AG09309 (cell line): Measurements from ENCODE around the gene KISS1.

Source experiments
- DNase-seq: peaks from one replicate; pipeline ENCODE4 v3.0.0-alpha.2; 2010; ENCODE audit warnings: low read depth
- H3K4me3 ChIP-seq: 2 replicates; pipeline ENCODE4 v1.5.1; 2011; ENCODE audit warnings: mild to moderate bottlenecking, low read depth, low read length, moderate library complexity; ENCODE audit not compliant: control insufficient read depth
- TF ChIP-seq, protein P1 (sequence below): IDR thresholded peaks from 2 replicates; pipeline ENCODE4 v1.5.1; 2011; ENCODE audit warnings: mild to moderate bottlenecking, low read depth, low read length, inconsistent platforms; ENCODE audit not compliant: insufficient read depth, control insufficient read depth; ENCODE audit errors: missing control alignments

The KISS1 gene

GRCh38 chr1:204149107-204149506, 47.2 kb downstream of the KISS1 start:
- TF ChIP-seq, protein P1, sequence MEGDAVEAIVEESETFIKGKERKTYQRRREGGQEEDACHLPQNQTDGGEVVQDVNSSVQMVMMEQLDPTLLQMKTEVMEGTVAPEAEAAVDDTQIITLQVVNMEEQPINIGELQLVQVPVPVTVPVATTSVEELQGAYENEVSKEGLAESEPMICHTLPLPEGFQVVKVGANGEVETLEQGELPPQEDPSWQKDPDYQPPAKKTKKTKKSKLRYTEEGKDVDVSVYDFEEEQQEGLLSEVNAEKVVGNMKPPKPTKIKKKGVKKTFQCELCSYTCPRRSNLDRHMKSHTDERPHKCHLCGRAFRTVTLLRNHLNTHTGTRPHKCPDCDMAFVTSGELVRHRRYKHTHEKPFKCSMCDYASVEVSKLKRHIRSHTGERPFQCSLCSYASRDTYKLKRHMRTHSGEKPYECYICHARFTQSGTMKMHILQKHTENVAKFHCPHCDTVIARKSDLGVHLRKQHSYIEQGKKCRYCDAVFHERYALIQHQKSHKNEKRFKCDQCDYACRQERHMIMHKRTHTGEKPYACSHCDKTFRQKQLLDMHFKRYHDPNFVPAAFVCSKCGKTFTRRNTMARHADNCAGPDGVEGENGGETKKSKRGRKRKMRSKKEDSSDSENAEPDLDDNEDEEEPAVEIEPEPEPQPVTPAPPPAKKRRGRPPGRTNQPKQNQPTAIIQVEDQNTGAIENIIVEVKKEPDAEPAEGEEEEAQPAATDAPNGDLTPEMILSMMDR, result no peak
- no peak for DNase-seq
- no peak overlapping the region for H3K4me3 ChIP-seq

DNA sequence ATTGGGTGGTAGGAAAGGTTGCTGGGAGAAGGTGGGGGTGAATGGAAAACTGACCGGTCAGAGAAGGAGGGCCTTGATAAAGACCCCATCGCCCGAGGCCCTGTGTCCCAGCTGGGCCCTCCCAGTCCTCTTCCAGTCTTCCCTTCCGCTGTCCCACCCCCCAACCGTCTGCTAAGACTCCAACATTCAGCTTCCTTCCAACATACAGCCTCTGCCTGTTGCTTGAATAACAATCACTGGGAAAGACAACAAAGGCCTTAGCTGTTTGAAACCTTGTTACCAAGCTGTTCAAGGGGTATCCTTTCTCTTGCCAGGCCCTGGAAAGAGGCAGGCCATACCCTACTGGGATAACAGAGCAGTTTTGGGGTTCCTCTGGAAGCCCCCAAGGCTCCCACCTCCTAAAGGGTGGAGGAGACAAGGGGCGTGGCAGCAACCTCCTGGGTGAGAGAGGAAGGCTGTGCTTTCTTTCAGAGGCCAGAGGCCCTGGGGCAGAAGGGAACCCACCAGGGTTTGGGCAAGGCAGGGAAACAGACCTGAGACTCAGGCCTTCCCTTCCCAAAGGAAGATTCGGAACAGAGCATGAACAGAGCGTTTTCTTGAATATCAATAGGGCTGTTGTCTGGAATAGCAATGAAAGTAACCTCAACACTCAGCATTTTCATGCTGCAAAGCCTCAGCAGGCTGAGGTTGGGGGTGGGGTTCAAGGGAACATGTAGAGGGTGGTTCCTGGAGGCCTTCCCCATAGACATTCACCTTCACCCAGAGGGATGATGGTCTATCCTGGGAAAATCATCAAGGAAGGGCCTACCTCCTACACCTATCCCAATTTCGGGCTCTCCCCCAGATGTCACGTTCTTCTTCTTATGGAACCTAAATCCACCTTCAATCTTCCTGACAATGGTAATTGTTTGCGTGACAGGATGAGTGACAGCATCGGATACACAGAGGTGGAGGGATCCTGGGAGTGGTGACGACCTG, 48.6 kb downstream of the KISS1 start:
- TF ChIP-seq, protein P1, result no peak
- H3K4me3 ChIP-seq, result no peak overlapping the region
- no peak for DNase-seq

GRCh38 chr1:204146965-204147364, 49.3 kb downstream of the KISS1 start:
- no peak for DNase-seq
- no peak overlapping the region for H3K4me3 ChIP-seq
- TF ChIP-seq, protein P1, result no peak

DNA sequence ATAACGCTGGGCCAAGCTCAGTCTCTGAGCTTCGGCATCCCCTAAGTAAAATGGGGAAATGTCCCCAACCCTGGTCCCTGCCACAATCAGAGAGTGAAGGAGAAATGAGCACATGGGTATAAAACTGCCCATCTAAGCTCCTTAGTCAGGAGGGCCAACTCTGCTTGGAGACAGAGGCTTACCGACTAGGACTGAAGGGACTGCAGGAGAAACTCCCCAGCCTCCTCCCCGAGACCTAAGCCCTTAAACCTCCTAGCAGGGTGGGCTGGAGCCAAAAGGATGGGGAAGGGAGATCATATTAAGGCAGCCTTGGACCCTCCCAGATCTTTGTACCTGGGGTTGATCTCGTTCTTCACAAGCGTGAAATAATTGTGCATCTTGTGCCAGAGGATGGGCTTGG, 50.0 kb downstream of the KISS1 start:
- H3K4me3 ChIP-seq, result no peak overlapping the region
- DNase-seq, result no peak
- TF ChIP-seq, protein P1, result no peak

- TF ChIP-seq, protein P1, result no peak
- no peak overlapping the region for H3K4me3 ChIP-seq
- no peak for DNase-seq
Measured at GRCh38 chr1:204145033-204145504, 51.2 kb downstream of the KISS1 start.

GRCh38 chr1:204143276-204144041, 52.8 kb downstream of the KISS1 start:
- TF ChIP-seq, protein P1, result no peak
- no peak overlapping the region for H3K4me3 ChIP-seq
- DNase-seq, result no peak
